OCI-LY3 (cell line): ENCODE measurements around the gene RPL36AL.

Experiments
- CTCF ChIP-seq: fragments of 200-600, 300-600 bp; sonication (generic); IDR thresholded peaks from 2 replicates; pipeline ENCODE4 v1.5.1; 2014; ENCODE audit warnings: antibody characterized with exemption, low read length, low read depth
- EZH2phosphoT487 ChIP-seq: fragments of 200-600 bp; shearing (Covaris generic); IDR thresholded peaks from 2 replicates; pipeline ENCODE4 v1.6.1; 2018; ENCODE audit warnings: antibody characterized with exemption, mixed run types, low read depth

- TF ChIP-seq CTCF (no peak), EZH2phosphoT487 (no peak)
Measured at GRCh38 chr14:49623387-49623786, 3.0 kb upstream of the RPL36AL start.
